Tongue (tissue), 2 donors: ENCODE results near the gene ATF1. TPM values are rescaled to one million over a fixed set of nuclear protein-coding genes. Genes with fewer than 3 reads are reported as not detected.

Experiments used
- DNase-seq: peaks from one replicate; pipeline ENCODE4 v3.0.0-alpha.2; 2015
- total RNA-seq: library from RNA; depleted of rRNA; stranded (reverse); fragments of >200 nt; gene quantifications from one replicate; pipeline ENCODE4 v1.2.3, GENCODE V29; 2014

ATF1 gene
- 42.3 TPM for total RNA-seq

DNA sequence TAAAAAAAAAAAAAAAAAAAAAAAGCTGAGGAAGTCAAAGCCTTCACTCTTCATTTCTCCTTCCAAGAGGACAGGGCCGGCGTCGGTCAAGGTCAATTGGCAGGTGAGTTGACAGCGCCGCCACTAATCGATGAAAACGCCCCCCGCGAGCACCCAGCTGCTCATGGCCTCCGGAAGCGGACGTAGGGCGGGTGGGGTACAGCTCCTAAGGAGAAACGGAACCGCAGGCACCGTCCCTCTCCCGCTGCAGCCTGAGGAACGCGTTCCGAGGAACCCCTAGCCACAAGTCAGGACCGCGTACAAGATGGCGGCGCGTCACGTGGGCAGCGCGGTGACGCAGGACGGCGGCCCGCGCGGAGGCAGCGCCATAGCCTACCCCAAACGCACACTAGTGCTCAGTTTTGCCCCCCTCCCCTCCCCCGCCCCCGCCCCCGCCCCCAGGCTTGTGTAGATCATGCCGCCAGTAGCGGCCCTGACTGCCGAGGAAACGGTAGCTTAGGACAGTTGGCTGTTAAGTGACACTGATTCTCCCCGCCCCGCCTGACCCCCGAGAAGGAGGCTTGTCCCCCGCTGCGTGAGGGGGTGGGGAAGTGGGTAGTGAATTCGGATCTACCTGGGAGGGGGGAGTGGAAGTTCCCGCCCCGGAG lies at the start of gene ATF1:
TSS of gene ATF1 (plus strand) at position 463 of the 647 bp plus-strand sequence. CDS start 16,045 bp downstream, outside the sequence.
- peak; percentile 96 for DNase-seq

DNA sequence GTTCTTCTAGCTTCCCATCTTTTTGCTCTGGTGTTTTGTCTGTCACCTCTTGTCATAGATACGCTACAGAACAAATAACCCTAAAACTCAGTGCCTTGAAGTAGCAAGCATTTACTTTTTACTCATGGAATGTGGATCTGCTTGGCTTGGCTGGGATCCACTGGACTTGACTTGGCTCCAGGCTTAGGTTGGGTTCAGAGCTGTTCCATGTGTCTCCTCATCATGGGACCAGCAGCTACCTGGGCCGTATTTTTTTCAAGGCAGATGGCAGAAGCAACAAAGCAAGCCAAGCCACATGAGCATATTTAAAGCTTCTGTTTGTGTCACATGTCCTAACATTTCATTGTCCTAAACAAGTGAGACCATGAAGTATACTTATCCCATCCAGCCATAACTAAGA lies 48.7 kb upstream of the ATF1 start:
- DNase-seq, result no peak

DNA sequence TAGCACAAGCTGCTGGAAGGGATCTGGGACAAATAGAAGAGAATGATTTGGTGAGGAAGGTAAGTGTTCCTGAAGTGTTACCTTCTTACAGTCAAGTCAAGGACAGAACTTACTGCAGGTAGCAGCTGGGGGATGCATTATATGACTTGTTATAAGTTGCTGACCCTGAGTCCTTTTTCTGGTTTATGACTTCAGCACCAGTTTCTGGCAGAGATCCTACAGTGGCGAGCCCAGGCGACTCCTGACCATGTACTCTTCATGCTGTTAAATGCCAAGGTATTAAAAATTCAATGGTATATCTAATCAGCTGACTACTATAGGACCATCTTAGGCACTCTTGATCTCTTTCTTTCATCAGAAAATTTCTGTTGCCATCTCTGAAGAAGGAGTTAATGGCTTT lies 45.1 kb upstream of the ATF1 start:
- no peak for DNase-seq

DNA sequence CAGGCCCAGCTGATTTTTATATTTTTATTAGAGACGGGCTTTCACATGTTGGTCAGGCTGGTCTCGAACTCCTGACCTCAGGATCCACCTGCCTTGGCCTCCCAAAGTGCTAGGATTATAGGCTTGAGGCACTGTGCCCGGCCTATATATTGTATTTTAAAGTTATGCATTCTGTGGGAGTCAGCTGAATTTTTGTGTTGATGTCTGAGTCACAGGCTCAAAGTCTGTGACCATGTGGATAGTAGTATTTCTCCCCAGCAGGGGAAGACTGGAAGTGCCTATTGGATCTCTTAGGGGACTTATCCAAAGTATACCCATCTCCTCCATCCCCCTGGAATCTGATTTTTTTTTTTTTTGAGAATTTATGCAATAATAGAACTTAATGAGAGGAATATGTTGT lies 43.8 kb upstream of the ATF1 start:
- no peak for DNase-seq

DNA sequence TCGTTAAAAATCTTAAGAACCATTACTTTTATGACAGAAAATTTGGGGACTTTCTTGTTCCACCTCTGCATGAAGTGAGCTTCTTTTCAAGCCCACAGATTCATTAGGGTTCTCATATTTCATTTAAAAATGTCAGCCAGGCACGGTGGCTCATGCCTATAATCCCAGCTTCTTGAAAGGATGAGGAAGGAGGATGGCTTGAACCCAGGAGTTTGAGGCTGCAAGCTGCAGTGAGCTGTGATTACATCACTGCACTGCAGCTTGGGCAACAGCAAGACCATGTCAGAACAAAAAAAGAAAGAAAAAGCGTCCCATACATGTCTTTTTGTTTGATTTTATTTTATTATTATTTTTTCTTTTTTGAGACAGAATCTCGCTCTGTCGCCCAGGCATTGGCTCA lies 43.4 kb upstream of the ATF1 start:
- DNase-seq, result no peak

DNA sequence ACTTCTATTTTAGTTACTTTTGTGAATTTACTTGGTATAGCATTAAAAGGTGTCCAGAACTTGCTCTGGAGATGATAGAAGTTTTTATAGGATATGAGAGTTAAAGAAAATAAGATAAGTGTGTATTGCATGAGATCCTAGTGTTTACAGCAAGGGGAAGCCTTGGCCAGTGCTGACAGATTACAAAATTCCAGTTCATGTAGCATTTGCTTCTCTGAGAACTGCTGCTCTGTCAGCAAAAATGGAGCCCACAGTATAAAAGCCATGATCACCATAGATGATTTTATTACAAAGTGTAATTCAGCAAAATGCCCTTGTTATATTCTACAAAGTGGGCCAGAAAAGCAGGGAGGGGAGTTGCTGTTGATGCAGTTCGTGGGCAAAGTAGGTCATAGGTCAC lies 40.0 kb upstream of the ATF1 start:
- DNase-seq, result no peak

DNA sequence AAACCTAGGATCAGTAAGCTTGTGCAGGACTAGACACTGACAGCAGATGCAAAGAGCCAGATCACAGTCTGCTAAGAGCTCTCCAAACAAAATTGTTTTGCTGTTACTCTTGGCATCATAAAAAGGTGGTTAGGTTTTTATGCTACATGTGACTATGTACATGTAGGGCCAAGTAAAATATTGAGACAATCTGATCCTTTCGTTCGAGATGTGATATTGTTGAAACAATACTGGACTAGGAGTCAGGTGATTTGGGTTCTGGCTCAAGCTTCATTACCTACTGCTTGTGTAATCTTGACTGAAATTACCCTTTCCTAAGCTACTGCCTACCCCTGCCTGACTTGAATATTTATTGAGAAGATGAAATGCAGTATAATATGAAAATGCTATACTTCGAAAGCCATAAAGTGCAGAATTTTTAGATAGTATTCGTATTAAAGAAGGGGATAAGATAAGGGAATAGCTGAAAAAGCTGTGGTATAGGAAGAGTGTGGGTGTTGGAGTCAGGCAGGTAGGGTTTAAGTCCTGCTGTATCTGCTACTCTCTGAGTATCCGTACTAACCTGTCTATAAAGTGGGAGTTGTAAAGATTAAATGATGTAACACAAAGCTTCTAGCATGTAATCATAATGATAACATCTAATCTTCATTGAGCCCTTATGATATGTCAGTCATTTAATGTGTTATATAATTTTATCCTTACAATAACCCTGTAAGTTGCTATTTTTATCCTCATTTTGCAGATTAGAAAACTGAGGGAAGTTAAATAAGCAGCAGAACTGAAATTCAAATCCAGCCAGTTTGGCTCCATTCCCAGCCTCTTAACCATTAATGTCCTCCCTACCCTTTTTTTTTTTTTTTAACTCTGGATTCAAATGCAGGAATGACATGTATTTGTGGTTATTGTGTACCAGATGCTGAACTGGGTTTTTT lies 38.6 kb upstream of the ATF1 start:
- DNase-seq, result no peak

DNA sequence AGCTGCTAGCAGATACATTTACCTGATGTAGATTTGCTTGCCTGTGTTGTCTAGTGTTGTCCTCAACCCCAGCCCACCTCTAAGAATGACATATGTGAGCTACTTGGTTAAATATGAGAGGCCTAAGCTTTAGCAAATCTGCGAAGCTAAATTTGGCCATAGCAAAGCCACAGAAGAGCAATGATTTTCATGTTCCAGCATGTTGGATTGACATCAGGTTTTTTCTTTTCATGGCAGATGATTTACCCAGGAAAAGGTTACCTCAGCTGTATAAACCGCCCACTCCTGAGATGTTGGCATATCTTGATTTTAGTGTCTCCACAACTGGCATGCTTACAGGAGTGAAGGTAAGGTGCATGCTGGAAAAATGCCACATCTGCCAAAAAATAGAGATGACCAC lies 36.4 kb upstream of the ATF1 start:
- DNase-seq, result no peak

DNA sequence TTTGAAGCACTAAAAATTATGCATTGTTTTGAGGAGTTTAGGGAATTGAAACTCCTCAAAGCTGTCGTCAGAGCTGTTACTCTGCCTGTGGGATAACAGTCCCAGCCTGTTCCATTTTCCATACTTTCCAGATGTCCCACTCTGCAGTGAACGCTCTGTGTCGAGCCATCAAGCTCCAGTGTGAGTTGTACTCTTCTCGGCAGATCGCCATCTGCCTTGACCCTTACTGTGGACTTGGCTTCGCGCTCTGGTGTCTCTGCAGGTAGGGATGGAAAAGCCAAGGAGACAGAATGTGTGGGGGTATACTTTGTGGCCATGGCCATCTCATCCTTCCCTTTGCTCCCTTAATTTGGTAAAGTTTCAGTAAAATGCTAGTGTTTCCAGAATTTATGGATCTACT lies 35.5 kb upstream of the ATF1 start:
- no peak for DNase-seq

DNA sequence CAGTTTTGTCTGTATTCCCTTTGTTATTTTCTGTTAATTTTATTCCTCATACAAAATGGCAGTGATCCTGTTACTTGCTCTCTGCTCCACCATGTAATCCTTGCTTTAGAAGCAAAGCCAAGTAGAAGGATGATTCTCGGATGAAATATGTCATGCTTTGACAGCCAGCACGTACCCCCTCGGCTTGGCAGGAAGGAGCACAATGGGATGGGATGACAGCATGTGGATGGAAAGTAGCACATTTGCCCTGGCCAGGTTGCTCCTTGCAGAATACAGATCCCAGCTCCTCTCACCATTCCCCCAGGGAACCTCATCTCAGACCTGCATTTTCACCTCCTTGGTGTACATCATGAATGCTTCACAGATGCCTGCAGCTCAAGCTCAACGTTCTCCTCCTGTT lies 35.1 kb upstream of the ATF1 start:
- no peak for DNase-seq

DNA sequence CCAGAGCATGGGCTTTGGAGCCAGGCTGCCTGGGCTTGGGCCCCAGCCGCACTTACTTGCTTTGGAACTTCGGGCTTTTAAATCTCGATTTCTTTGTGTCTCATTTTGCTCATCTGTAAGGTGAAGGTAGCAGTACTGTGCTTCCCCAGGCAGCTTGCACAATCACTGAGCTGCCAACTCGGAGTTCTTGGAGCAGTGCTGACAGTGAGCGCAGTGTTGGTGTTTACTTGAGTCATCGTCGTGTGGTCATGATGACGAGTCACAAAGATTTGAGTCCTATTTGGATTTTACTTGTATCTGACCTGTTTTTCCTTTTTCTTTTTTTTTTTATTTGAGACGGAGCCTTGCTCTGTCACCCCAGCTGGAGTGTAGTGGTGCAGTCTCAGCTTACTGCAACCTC lies 31.3 kb upstream of the ATF1 start:
- no peak for DNase-seq

DNA sequence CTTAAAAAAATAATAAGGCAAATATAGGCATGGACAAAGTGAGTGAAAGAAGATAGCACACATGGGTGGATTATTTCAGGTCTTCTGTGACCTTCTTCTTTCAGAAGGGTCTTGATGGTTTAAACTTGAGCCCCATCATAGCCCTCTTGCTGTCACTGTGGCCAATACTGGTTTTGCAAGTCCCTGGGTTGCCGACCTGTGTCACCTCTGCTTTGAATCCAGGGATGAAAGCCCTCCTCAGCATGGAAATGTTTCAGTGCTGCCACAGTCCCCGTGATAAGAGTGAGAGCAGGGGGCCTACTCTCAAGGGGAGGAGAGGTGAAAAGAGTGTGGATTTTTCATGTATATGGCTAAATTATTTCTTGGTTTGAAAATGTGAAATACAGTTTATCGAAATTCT lies 30.2 kb upstream of the ATF1 start:
- no peak for DNase-seq

DNA sequence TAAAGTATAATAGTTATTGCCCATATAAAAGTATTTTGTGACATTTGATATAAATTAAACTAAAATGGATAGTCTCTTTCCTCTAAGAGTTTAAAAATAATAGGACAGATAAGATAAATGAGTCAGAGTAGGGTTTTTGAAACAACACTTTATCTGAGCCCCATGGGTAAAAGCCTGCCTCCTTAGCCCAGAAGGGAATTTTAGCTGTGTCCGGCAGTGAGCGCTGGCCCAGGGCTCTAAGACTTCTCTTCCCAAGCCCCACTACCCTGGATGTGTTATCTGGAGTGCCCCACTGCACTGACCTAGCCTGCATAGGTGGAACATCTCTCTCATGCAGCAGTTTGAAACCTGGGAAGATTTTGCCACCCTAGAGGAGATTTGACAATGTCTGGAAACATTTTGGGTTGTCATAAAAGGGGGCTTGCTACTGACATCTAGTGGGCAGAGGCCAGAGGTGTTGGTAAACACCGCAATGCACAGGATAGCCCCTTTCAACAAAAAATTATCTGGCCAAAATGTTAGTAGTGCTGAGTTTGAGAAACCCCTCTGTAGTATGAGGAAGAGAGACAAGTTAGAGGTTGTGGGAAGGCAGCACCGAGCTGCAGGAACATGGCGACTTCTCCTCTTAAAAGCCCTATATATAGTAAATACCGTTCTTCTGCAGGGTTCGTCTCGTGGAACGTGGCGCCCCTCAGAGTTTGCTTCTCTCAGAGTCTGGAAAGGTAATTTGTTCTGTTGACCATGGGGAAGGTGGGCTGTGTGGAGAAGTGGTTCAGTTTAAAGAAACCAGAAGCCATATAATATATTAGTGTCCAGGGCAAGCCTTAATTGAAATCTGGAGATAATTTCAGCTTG lies 29.3 kb upstream of the ATF1 start:
- DNase-seq, result peak; percentile 72

DNA sequence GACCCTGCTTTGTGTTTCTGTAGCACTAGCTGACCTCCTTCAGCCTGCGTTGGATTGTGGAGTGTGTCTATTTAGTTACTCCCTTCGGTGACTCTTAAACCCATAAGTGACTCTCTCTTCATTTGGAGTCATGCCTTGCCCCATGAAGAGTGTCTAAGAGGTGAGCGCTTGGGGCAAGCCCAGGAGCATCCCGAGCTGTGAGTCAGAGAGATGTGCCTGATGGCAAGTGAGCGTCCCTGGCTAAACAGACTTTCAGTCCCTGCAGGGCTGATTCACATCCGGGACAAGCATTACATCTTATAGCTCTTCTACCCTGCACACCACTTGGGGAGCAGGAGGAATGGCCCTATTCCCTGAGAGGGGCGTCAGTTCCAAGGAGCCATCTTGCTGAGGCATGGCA lies 24.3 kb upstream of the ATF1 start:
- DNase-seq, result no peak

DNA sequence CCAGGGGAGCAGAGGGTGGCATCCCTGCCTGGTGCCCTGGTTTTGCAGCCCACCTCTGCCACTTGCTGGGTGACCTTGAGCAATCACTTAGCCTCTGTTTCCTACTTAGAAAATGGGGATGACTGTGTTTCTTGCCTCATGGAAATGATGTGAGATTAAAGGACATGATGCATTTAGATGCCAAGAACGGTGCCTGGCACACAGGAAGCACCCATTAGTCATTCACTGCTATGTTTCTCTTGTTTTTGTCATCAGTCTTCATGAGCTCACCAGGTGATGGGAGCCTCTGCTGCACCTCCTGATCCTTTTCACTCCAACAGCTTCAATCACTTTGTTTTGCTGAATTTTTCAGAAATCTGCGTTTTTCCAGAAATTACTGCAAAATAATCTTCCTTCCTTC lies 23.6 kb upstream of the ATF1 start:
- no peak for DNase-seq

DNA sequence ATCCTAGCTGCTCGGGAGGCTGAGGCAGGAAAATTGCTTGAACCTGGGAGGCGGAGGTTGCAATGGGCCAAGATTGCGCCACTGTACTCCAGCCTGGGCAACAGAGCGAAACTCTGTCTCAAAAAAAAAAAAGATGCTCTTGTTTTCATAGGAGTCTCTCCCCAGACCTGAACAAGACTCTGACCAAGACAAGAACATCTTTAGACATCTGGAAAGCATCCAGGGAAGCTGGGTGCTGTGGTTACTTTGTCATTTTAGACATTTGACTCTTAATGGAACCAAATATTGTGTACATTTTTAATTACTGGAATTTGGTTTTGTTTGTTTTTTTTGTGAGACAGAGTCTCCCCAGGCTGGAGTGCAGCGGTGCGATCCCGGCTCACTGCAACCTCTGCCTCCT lies 21.1 kb upstream of the ATF1 start:
- no peak for DNase-seq

DNA sequence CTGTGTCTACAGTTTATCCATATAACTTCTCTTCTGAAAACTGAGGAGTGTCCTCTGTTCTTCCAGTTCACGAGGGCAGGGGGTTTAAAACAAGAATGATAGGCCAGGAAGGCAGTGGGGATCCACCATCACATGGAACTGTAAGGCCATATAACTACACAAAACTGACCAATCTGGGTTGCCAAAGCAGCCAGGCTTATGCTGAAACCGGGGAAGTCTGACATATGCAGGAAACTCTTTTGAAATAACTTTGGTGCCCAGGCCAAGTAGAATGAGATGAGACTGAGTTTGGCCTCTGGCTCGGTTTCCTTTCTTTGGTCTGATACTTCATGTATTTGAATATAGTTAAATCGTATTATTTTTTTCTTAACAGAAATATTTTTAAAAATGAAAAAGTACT lies 18.0 kb upstream of the ATF1 start:
- no peak for DNase-seq

DNA sequence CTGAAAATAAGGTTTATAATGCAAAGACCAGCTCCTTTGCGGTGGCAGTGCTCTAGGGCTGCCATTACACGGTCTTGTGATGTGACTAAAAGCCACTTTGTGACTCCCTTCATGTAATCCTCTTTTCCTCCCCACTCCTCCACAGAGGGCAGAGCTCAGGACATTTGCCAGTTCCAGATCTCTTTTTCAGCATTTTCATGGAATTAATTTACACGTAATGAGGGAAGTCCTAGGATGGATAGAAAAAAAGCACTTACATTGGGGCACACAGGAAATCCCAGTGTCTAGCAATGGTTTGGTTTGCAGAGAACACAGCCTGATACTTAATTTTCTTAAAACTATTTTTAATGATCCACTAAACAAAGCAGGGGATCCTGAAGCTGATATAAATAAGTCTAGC lies 17.5 kb upstream of the ATF1 start:
- DNase-seq, result no peak

DNA sequence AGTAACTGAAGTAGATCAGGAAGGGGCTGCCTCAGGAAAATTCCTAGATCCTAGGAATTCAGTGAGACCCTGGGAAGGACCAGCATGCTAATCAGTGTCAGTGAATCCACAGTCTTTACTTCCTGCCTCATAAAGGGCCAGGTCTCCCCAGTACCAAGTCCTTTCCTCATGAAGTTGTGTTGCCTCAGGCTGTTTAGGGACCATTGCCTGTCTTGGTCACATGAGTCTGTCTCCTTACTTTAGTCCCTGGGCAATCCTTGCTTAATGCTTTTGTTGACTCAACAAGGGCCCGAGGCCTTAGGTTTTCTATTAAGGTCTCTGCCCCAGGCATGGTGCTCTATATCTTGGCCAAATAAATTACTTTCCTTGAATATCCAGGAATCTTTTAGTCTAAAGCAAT lies 16.1 kb upstream of the ATF1 start:
- no peak for DNase-seq

DNA sequence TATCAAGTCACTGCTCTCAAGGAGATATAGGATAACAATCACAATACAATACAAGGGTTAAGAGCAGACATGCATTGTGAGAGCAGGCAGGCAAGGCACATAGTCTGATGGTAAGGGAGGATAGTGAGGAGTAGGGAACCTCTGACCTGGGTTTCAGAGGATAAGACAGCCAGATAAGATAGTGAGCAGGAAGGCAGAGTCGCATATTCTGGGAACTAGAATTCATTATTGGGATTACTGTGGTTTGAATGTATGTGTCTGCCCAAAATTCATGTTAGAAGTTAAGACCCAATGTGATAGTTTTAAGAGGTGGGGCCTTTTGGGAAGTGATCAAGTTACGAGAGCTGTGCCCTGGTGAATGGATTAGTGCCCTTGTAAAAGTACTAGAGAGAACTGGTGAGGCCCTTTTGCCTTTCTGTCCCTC lies 14.4 kb upstream of the ATF1 start:
- no peak for DNase-seq

DNA sequence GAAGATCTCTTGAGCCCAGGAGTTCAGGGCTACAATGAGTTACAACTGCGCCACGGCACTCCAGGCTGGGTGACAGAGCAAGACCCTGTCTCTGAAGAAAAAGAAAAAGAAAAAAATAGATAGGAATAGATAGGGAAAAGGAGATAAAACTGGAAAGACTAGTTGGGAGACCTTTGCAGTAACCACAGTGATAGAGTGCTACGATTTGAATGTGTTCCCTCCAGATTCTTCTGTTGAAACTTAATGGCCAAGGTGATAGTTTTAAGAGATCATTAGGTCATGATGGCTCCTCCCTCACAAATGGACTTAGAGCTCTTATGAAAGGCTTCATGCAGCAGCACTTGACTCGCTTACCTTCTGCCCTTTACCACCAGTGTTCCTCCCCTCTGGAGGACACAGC lies 13.5 kb upstream of the ATF1 start:
- DNase-seq, result no peak

DNA sequence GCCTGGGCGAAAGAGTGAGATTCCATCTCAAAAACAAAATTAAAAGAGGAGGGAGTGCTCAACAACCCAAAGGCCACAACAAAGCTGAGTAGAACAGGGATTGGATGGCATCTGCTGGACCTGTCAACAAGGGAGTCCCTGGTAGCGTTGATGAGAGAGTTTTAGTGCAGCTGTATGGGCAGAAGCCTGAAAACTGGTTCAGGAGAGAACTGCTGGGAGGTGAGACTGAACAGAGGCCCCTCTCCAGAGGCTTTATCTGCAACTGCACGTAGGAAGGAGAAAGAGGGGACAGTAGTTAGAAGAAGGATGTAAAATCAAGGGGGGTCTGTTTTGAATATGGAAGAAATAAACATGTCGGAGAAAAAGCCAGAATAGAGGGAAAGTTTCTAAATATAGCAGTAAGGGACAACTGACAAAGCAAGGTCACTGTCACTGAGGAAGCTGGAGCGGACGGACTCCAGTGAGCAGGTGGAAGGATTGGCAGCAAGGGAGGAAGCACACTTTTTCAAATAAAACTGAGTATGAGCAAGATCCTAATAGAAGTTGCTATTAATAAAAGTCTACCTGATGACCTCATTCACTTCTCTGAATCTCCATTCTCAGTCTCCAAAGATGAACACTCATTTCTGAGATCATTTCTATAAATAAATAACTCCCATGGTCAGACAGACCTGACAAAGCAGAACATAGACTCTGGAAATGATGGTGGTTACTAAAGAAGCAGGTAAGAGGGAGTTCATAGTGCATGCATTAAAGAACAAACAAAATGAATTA lies 11.8 kb upstream of the ATF1 start:
- no peak for DNase-seq
